Measurements from ENCODE around the gene APLF.

Gene APLF

GRCh38 chr2:68426848-68427579 is 40.4 kb upstream of the APLF start:
- no peaks in the 10 kb centered on the region for H3K27me3 ChIP-seq (ENCODE audit: control insufficient read depth, insufficient read depth, low read length)
- H3K4me2 ChIP-seq (ENCODE audit: low read length): no peak overlapping the region
- H3K27ac ChIP-seq: no peak overlapping the region
- no peak overlapping the region for H2AFZ ChIP-seq
- no peaks in the 10 kb centered on the region for H3K4me1 ChIP-seq
- no peaks in the 10 kb centered on the region for H3K79me2 ChIP-seq
- no peaks in the 10 kb centered on the region for H3K36me3 ChIP-seq (ENCODE audit: control insufficient read depth, insufficient read depth, low read length)
- no peak for TF ChIP-seq CTCF (IDR thresholded peaks at IDR 0.05)
- no peak overlapping the region for H3K4me3 ChIP-seq (ENCODE audit: low read depth, low read length)
- no peaks in the 10 kb centered on the region for H3K9me3 ChIP-seq (ENCODE audit: control insufficient read depth, low read length)
- H3K9ac ChIP-seq: no peak overlapping the region

GRCh38 chr2:68428126-68428525 is 39.3 kb upstream of the APLF start:
- Histone ChIP-seq H3K27ac (no peak overlapping the region), H3K4me3 (ENCODE audit: low read depth, low read length) (no peak overlapping the region), H3K4me2 (ENCODE audit: low read length) (no peak overlapping the region), H3K9me3 (ENCODE audit: control insufficient read depth, low read length) (no peaks in the 10 kb centered on the region), H3K36me3 (ENCODE audit: control insufficient read depth, insufficient read depth, low read length) (no peaks in the 10 kb centered on the region), H3K4me1 (no peaks in the 10 kb centered on the region), H3K27me3 (ENCODE audit: control insufficient read depth, insufficient read depth, low read length) (no peaks in the 10 kb centered on the region), H3K9ac (no peak overlapping the region), H3K79me2 (no peaks in the 10 kb centered on the region), H2AFZ (no peak overlapping the region)
- TF ChIP-seq CTCF (IDR thresholded peaks at IDR 0.05): no peak

GRCh38 chr2:68428746-68429145 is 38.6 kb upstream of the APLF start:
- no peaks in the 10 kb centered on the region for H3K79me2 ChIP-seq
- no peaks in the 10 kb centered on the region for H3K4me1 ChIP-seq
- TF ChIP-seq CTCF (IDR thresholded peaks at IDR 0.05): no peak
- no peak overlapping the region for H3K4me3 ChIP-seq (ENCODE audit: low read depth, low read length)
- H3K27ac ChIP-seq: no peak overlapping the region
- no peaks in the 10 kb centered on the region for H3K9me3 ChIP-seq (ENCODE audit: control insufficient read depth, low read length)
- H3K27me3 ChIP-seq (ENCODE audit: control insufficient read depth, insufficient read depth, low read length): no peaks in the 10 kb centered on the region
- H3K4me2 ChIP-seq (ENCODE audit: low read length): no peak overlapping the region
- no peak overlapping the region for H2AFZ ChIP-seq
- no peak overlapping the region for H3K9ac ChIP-seq
- H3K36me3 ChIP-seq (ENCODE audit: control insufficient read depth, insufficient read depth, low read length): no peaks in the 10 kb centered on the region

DNA sequence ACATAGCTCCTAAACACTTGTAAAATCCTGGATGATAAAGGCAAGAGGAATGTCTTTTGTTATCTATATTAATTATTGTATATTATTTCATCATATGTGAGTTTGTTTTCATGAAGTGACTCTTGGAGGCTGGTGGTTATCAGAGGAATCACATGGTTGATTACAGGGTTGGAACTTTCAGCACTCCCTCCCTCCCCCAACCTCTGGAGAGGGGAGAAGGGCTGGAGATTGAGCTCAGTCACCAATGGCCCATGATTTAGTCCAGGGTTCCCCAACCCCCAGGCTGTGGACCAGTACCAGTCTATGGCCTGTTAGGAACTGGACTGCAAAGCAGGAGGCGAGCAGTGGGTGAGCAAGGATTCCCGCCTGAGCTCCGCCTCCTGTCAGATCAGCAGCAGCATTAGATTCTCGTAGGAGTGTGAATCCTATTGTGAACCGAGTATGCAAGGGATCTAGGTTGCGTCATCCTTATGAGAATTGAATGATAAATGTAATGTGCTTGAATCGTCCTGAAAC is 38.0 kb upstream of the APLF start:
- Histone ChIP-seq H3K9ac (no peak overlapping the region), H3K27me3 (ENCODE audit: control insufficient read depth, insufficient read depth, low read length) (no peaks in the 10 kb centered on the region), H2AFZ (no peak overlapping the region), H3K4me1 (no peaks in the 10 kb centered on the region), H3K36me3 (ENCODE audit: control insufficient read depth, insufficient read depth, low read length) (no peaks in the 10 kb centered on the region), H3K4me3 (ENCODE audit: low read depth, low read length) (no peak overlapping the region), H3K4me2 (ENCODE audit: low read length) (no peak overlapping the region), H3K9me3 (ENCODE audit: control insufficient read depth, low read length) (no peaks in the 10 kb centered on the region), H3K79me2 (no peaks in the 10 kb centered on the region), H3K27ac (no peak overlapping the region)
- no peak for TF ChIP-seq CTCF (IDR thresholded peaks at IDR 0.05)
